Mesodermal cell (in vitro differentiated cells): Measurements from ENCODE around the gene MSMP.

Experiments
- H3K27ac ChIP-seq: 2 replicates; pipeline ENCODE4 v1.7.0; 2013; ENCODE audit warnings: mild to moderate bottlenecking, low read depth, low read length, moderate library complexity; ENCODE audit not compliant: severe bottlenecking
- H3K36me3 ChIP-seq: 2 replicates; pipeline ENCODE4 v1.7.1; 2013; ENCODE audit warnings: mild to moderate bottlenecking, low read length, moderate library complexity; ENCODE audit not compliant: control insufficient read depth, insufficient read depth
- H3K4me1 ChIP-seq: one replicate; pipeline ENCODE4 v1.7.1; 2013; ENCODE audit warnings: mild to moderate bottlenecking, low read length; ENCODE audit not compliant: insufficient read depth, control insufficient read depth, poor library complexity, severe bottlenecking
- H3K4me3 ChIP-seq: 2 replicates; pipeline ENCODE4 v1.7.0; 2013; ENCODE audit warnings: low read length, control low read depth, mild to moderate bottlenecking; ENCODE audit not compliant: insufficient read depth, poor library complexity, severe bottlenecking; ENCODE audit errors: extremely low read depth
- H3K9me3 ChIP-seq: 2 replicates; pipeline ENCODE4 v1.7.1; 2013; ENCODE audit warnings: mild to moderate bottlenecking, low read length, moderate library complexity; ENCODE audit not compliant: control insufficient read depth
- WGBS, 2 experiments: methylation state at CpG; one replicate each; pipeline ENCODE4 v1.1.5; 2013; ENCODE audit warnings: missing lambda C conversion rate in 2 of 2; ENCODE audit not compliant: insufficient coverage in 2 of 2; 5-methylcytosine and 5-hydroxymethylcytosine counted together

MSMP gene

DNA sequence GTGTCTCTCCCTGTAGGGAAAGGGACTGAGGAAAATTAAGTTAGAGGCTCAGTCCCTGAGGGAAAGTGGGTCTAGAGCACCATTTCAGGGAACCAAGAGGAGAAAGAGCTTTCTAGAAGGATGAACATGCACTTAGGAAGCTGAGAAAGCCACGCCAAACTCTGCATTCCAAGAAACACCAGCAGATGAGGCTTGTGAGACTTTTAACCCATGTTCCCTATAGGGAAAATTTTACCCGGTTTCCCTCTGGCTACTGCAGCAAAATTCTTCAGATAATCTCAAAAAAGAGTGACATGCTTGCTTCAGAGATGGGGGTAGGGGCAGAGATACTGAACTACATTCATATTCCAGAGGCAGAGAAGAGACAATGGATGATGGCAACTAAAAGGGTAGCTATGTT lies 30.6 kb downstream of the MSMP start:
- H3K36me3 ChIP-seq, result peaks cover 87% of the 10 kb centered on the region
- 95 to 100% methylated on average over 1 to 2 of the region's 2 CpGs for WGBS, 2 experiments

GRCh38 chr9:35719546-35719945 lies 34.5 kb downstream of the MSMP start:
- WGBS, 2 experiments, result 100% methylated on average over 1 to 2 of the region's 4 CpGs
- no peaks in the 10 kb centered on the region for H3K9me3 ChIP-seq
- no peaks in the 10 kb centered on the region for H3K4me1 ChIP-seq
- H3K27ac ChIP-seq, result no peak overlapping the region
- H3K4me3 ChIP-seq, result no peak overlapping the region
- H3K36me3 ChIP-seq, result peaks cover 100% of the 10 kb centered on the region

More for the DNA sequence above, 30.6 kb downstream of the MSMP start:
- Histone ChIP-seq H3K9me3 (no peaks in the 10 kb centered on the region), H3K27ac (no peak overlapping the region), H3K4me1 (peaks cover 18% of the 10 kb centered on the region), H3K4me3 (no peak overlapping the region)

- Histone ChIP-seq H3K27ac (no peak overlapping the region), H3K9me3 (no peaks in the 10 kb centered on the region), H3K36me3 (peaks cover 100% of the 10 kb centered on the region), H3K4me1 (no peaks in the 10 kb centered on the region), H3K4me3 (no peak overlapping the region)
- WGBS, 2 experiments, result 96 to 98% methylated on average over 13 to 14 of the region's 15 CpGs
Observed at GRCh38 chr9:35718721-35719511, 35.2 kb downstream of the MSMP start.

DNA sequence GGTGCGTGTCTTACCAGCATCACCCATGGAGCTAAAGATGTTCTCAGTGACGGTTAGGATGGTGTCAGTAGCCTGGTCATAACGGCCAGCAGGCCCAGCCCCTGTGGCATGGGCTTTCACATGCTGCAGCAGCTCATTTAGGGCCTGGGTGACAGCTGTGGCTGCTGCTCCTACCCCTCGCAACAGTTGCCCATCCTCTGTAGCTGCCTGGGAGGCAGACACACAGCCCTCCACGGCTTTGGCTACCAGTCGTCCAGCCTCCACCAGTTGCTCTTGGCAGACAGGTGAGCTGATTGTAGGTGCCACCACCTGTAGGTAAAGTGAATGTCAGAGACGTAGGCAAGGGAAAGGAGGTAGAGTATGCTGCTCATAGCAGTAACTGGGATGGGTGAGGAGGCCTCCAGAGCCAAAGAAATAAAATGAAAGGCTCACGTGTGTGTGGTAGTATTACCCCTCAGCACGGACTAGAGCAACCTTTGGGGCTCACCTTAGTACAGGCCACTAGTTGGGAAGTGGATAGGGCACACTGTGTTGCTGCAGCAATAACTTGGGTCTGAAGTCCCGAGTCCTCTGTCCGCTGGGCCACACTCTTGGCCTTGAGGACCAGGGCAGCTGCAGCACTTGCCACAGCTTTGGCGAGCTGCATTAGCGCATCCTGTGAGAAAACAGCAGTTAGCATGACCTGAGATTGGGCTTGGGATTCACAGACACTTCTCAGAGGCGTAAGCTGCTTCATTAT lies 36.8 kb downstream of the MSMP start:
- WGBS, 2 experiments, result 96 to 97% methylated on average over 11 to 14 of the region's 14 CpGs
- no peak overlapping the region for H3K4me3 ChIP-seq
- peaks cover 100% of the 10 kb centered on the region for H3K36me3 ChIP-seq
- no peak overlapping the region for H3K27ac ChIP-seq
- no peaks in the 10 kb centered on the region for H3K4me1 ChIP-seq
- H3K9me3 ChIP-seq, result no peaks in the 10 kb centered on the region

DNA sequence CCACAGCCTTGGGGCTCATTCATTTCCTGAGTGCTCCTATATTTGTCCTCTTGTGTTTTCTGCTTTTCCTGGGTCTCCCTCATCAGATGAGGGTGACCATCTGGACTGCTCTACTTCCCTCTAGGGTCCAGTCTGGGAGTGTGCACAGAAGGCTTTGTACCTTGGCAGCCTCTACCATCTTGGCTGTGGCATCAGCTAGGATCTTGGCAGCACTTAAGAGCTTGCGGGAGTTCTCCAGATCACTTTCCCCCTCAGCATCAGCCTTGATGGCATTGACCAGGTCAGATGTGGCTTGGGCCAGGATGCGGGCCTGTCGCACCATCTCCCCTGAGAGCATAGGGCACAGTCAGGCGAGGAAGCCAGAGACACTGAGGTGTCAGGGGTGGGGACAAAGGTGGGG lies 37.8 kb downstream of the MSMP start:
- Histone ChIP-seq H3K27ac (no peak overlapping the region), H3K36me3 (peaks cover 100% of the 10 kb centered on the region), H3K4me3 (no peak overlapping the region), H3K4me1 (no peaks in the 10 kb centered on the region), H3K9me3 (no peaks in the 10 kb centered on the region)
- WGBS, 2 experiments, result 98 to 100% methylated on average over 1 to 4 of the region's 4 CpGs

GRCh38 chr9:35714579-35715252 lies 39.4 kb downstream of the MSMP start:
- 93 to 94% methylated on average over 8 to 13 of the region's 13 CpGs for WGBS, 2 experiments
- H3K9me3 ChIP-seq, result no peaks in the 10 kb centered on the region
- H3K36me3 ChIP-seq, result peaks cover 100% of the 10 kb centered on the region
- no peak overlapping the region for H3K27ac ChIP-seq
- no peaks in the 10 kb centered on the region for H3K4me1 ChIP-seq
- no peak overlapping the region for H3K4me3 ChIP-seq

DNA sequence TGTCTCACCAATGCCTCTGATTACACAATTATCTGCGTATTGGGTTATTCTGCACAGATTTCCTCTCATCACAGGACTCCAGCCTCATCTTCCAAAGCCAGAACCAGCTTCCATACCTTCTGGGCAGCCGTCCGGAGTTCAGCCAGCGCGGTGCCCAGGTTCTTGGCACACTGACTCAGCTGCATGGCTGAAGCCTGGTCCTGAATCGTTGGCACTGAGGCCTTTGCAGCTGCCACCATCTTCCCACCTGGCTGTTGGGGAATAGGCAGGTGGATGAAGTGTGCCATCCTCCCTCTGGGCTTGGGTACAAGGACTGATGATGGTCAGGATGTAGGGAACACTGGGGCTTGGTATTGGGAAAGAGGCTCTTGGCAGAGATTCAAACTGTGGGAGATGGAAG lies 40.0 kb downstream of the MSMP start:
- Histone ChIP-seq H3K36me3 (peaks cover 100% of the 10 kb centered on the region), H3K4me1 (no peaks in the 10 kb centered on the region), H3K9me3 (no peaks in the 10 kb centered on the region), H3K4me3 (no peak overlapping the region), H3K27ac (no peak overlapping the region)
- 100% methylated on average over 1 to 4 of the region's 6 CpGs for WGBS, 2 experiments

GRCh38 chr9:35713578-35713977 lies 40.5 kb downstream of the MSMP start:
- peaks cover 100% of the 10 kb centered on the region for H3K36me3 ChIP-seq
- WGBS, 2 experiments, result 88 to 100% methylated on average over 2 to 3 of the region's 3 CpGs

GRCh38 chr9:35712762-35713400 lies 41.2 kb downstream of the MSMP start:
- Histone ChIP-seq H3K36me3 (peaks cover 100% of the 10 kb centered on the region), H3K9me3 (no peaks in the 10 kb centered on the region), H3K27ac (no peak overlapping the region), H3K4me1 (no peaks in the 10 kb centered on the region), H3K4me3 (no peak overlapping the region)
- 95 to 96% methylated on average over 8 to 10 of the region's 11 CpGs for WGBS, 2 experiments

More at GRCh38 chr9:35713578-35713977, 40.5 kb downstream of the MSMP start:
- no peaks in the 10 kb centered on the region for H3K4me1 ChIP-seq
- no peaks in the 10 kb centered on the region for H3K9me3 ChIP-seq
- no peak overlapping the region for H3K4me3 ChIP-seq
- H3K27ac ChIP-seq, result no peak overlapping the region
